ENCODE data around the gene NAA15.

Gene NAA15

GRCh38 chr4:139279760-139280620 is 21.3 kb upstream of the NAA15 start, which contains the start of gene MGARP:
Gene MGARP, minus strand, starts transcription at chr4:139280225. Its CDS starts 67 bp downstream, at chr4:139280158.
- H3K9me3 ChIP-seq (ENCODE audit: low read length) = no peaks in the 10 kb centered on the region
- H2AFZ ChIP-seq (ENCODE audit: low read length) = no peak within 1 kb of the TSS
- H4K20me1 ChIP-seq (ENCODE audit: insufficient read depth, low read length) = no peaks in the 10 kb centered on the region
- no peaks in the 10 kb centered on the region; the same call in 1 of the 2 replicates for H3K36me3 ChIP-seq (ENCODE audit: insufficient read depth, low read length)
- TF ChIP-seq EZH2 (IDR thresholded peaks at IDR 0.05; ENCODE audit: borderline replicate concordance, low read length) (no peak), CTCF (IDR thresholded peaks at IDR 0.05; ENCODE audit: low read length) (no peak)
- no peaks in the 10 kb centered on the region for H3K4me1 ChIP-seq (ENCODE audit: insufficient read depth, low read length, severe bottlenecking)
- no peak within 1 kb of the TSS for H3K27ac ChIP-seq (ENCODE audit: low read depth, low read length, poor library complexity, severe bottlenecking)
- H3K79me2 ChIP-seq (ENCODE audit: insufficient read depth, low read length) = no peaks in the 10 kb centered on the region
- peak within 1 kb of the TSS; percentile 16; the same call in 1 of the 2 replicates for H3K9ac ChIP-seq (ENCODE audit: low read length)
- no peaks in the 10 kb centered on the region for H3K27me3 ChIP-seq (ENCODE audit: insufficient read depth, low read length)
- peak within 1 kb of the TSS; percentile 54 for H3K4me3 ChIP-seq (ENCODE audit: low read depth, low read length, poor library complexity, severe bottlenecking)
- no peaks in the 10 kb centered on the region for H3K9me2 ChIP-seq (ENCODE audit: low read depth, low read length)
- peak within 1 kb of the TSS; percentile 65 for H3K4me2 ChIP-seq (ENCODE audit: low read length)
- no peaks in the 10 kb centered on the region for H3F3A ChIP-seq (ENCODE audit: insufficient read depth, low read length)

GRCh38 chr4:139282065-139282720 is 19.1 kb upstream of the NAA15 start:
- Histone ChIP-seq H2AFZ (ENCODE audit: low read length) (no peak overlapping the region), H3K4me2 (ENCODE audit: low read length) (no peak overlapping the region), H4K20me1 (ENCODE audit: insufficient read depth, low read length) (no peaks in the 10 kb centered on the region), H3K36me3 (ENCODE audit: insufficient read depth, low read length) (no peaks in the 10 kb centered on the region; the same call in 1 of the 2 replicates), H3K9ac (ENCODE audit: low read length) (no peak overlapping the region), H3K4me3 (ENCODE audit: low read depth, low read length, poor library complexity, severe bottlenecking) (no peak overlapping the region), H3K27ac (ENCODE audit: low read depth, low read length, poor library complexity, severe bottlenecking) (no peak overlapping the region), H3K9me2 (ENCODE audit: low read depth, low read length) (no peaks in the 10 kb centered on the region), H3K79me2 (ENCODE audit: insufficient read depth, low read length) (no peaks in the 10 kb centered on the region), H3F3A (ENCODE audit: insufficient read depth, low read length) (no peaks in the 10 kb centered on the region), H3K27me3 (ENCODE audit: insufficient read depth, low read length) (no peaks in the 10 kb centered on the region), H3K9me3 (ENCODE audit: low read length) (no peaks in the 10 kb centered on the region; the same call in 1 of the 2 replicates), H3K4me1 (ENCODE audit: insufficient read depth, low read length, severe bottlenecking) (no peaks in the 10 kb centered on the region)
- no peak for TF ChIP-seq CTCF (IDR thresholded peaks at IDR 0.05; ENCODE audit: low read length)
- TF ChIP-seq EZH2 (IDR thresholded peaks at IDR 0.05; ENCODE audit: borderline replicate concordance, low read length) = no peak

- no peak overlapping the region for H3K9ac ChIP-seq (ENCODE audit: low read length)
- no peaks in the 10 kb centered on the region for H3K4me1 ChIP-seq (ENCODE audit: insufficient read depth, low read length, severe bottlenecking)
- no peak overlapping the region for H3K4me3 ChIP-seq (ENCODE audit: low read depth, low read length, poor library complexity, severe bottlenecking)
- no peaks in the 10 kb centered on the region for H3K9me2 ChIP-seq (ENCODE audit: low read depth, low read length)
- H3K9me3 ChIP-seq (ENCODE audit: low read length) = no peaks in the 10 kb centered on the region; the same call in 1 of the 2 replicates
- no peaks in the 10 kb centered on the region for H3K27me3 ChIP-seq (ENCODE audit: insufficient read depth, low read length)
- TF ChIP-seq CTCF (IDR thresholded peaks at IDR 0.05; ENCODE audit: low read length) (no peak), EZH2 (IDR thresholded peaks at IDR 0.05; ENCODE audit: borderline replicate concordance, low read length) (no peak)
- H4K20me1 ChIP-seq (ENCODE audit: insufficient read depth, low read length) = no peaks in the 10 kb centered on the region
- H3K27ac ChIP-seq (ENCODE audit: low read depth, low read length, poor library complexity, severe bottlenecking) = no peak overlapping the region
- H3F3A ChIP-seq (ENCODE audit: insufficient read depth, low read length) = no peaks in the 10 kb centered on the region
- no peak overlapping the region for H2AFZ ChIP-seq (ENCODE audit: low read length)
- H3K79me2 ChIP-seq (ENCODE audit: insufficient read depth, low read length) = no peaks in the 10 kb centered on the region
- H3K36me3 ChIP-seq (ENCODE audit: insufficient read depth, low read length) = no peaks in the 10 kb centered on the region; the same call in 1 of the 2 replicates
- no peak overlapping the region for H3K4me2 ChIP-seq (ENCODE audit: low read length)
Observed at GRCh38 chr4:139282721-139283075, 18.6 kb upstream of the NAA15 start.

Measured in OCI-LY1 (cell line).